HAP-1 (cell line): Measurements from ENCODE around the gene REEP6.
A peak's percentile ranks its signal among the peaks of the same experiment; 100 is the strongest.
"Not testable (repeated sequence)": the region's sequence is repeated elsewhere in the genome, so short reads cannot be mapped to it uniquely, and the experiment has no call there.

ENCODE experiments used
- DNase-seq, 2 experiments: peaks; one replicate each; pipeline ENCODE4 v3.0.0-alpha.2; 2016 to 2020; ENCODE audit warnings: low spot score in 2 of 2
- H3K27me3 ChIP-seq: fragments of 250-450 bp; sonication (Bioruptor Pico); 2 replicates; pipeline ENCODE4 v1.5.1; 2020; ENCODE audit warnings: low read depth, mild to moderate bottlenecking, moderate library complexity
- H3K36me3 ChIP-seq: fragments of 250-450 bp; sonication (Bioruptor Pico); replicated peaks from 2 replicates; pipeline ENCODE4 v1.5.1; 2020; ENCODE audit warnings: mild to moderate bottlenecking
- H3K4me1 ChIP-seq: fragments of 250-450 bp; sonication (Bioruptor Pico); 2 replicates; pipeline ENCODE4 v1.5.1; 2020; ENCODE audit warnings: mild to moderate bottlenecking
- H3K4me3 ChIP-seq: fragments of 250-450 bp; sonication (Bioruptor Pico); 2 replicates; pipeline ENCODE4 v1.5.1; 2020; ENCODE audit warnings: mild to moderate bottlenecking, moderate library complexity
- H3K9me3 ChIP-seq: fragments of 250-450 bp; sonication (Bioruptor Pico); 2 replicates; pipeline ENCODE4 v1.5.1; 2020; ENCODE audit warnings: mild to moderate bottlenecking, moderate library complexity
- in situ Hi-C: fragments of 300-500 bp; cut with MboI; formaldehyde crosslinking; loops from 3 replicates; pipeline ENCODE4 v1.14.3; 2020; ENCODE audit warnings: low sequenced_read_pairs, inconsistent platforms, mixed read lengths

REEP6 gene

GRCh38 chr19:1473085-1473851 lies 17.7 kb upstream of the REEP6 start:
- DNase-seq = no peak
- peaks cover 10% of the 10 kb centered on the region for H3K4me1 ChIP-seq
- no peaks in the 10 kb centered on the region for H3K9me3 ChIP-seq
- in situ Hi-C loops = no loop called here
- no peaks in the 10 kb centered on the region for H3K27me3 ChIP-seq
- H3K4me3 ChIP-seq = no peak overlapping the region
- H3K36me3 ChIP-seq = peaks cover 16% of the 10 kb centered on the region

- Histone ChIP-seq H3K27me3 (no peaks in the 10 kb centered on the region), H3K4me1 (peaks cover 10% of the 10 kb centered on the region), H3K36me3 (peaks cover 18% of the 10 kb centered on the region), H3K4me3 (no peak overlapping the region), H3K9me3 (no peaks in the 10 kb centered on the region)
- in situ Hi-C loops = no loop called here
- no peak for DNase-seq
Measured at GRCh38 chr19:1474011-1474764, 16.8 kb upstream of the REEP6 start.

- Histone ChIP-seq H3K27me3 (no peaks in the 10 kb centered on the region), H3K9me3 (no peaks in the 10 kb centered on the region), H3K4me1 (peaks cover 8% of the 10 kb centered on the region), H3K36me3 (peaks cover 18% of the 10 kb centered on the region), H3K4me3 (no peak overlapping the region)
- no peak for DNase-seq
- in situ Hi-C loops = no loop called here
Measured at GRCh38 chr19:1474765-1475351, 16.1 kb upstream of the REEP6 start.

GRCh38 chr19:1475751-1476437 lies 15.1 kb upstream of the REEP6 start:
- no peaks in the 10 kb centered on the region for H3K9me3 ChIP-seq
- peaks cover 3% of the 10 kb centered on the region for H3K4me1 ChIP-seq
- in situ Hi-C loops = no loop called here
- no peak overlapping the region for H3K4me3 ChIP-seq
- H3K36me3 ChIP-seq = peaks cover 18% of the 10 kb centered on the region
- no peaks in the 10 kb centered on the region for H3K27me3 ChIP-seq
- DNase-seq = no peak

DNA sequence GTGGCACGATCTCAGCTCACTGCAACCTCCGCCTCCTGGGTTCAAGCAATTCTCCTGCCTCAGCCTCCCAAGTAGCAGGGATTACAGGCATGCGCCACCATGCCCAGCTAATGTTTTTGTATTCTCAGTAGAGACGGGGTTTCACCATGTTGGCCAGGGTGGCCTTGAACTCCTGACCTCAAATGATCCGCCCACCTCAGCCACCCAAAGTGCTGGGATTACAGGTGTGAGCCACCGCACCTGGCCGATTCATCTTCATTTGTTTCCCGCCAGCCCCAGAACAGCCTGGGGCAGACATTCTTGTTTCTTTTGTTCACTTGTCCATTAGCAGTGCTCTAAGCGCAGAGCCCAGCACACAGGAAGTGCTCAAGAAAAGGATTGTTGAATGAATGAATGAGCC lies 13.9 kb upstream of the REEP6 start:
- H3K9me3 ChIP-seq, H3K27me3 ChIP-seq, DNase-seq, H3K4me3 ChIP-seq, in situ Hi-C loops, H3K4me1 ChIP-seq: not testable (repeated sequence)
- H3K36me3 ChIP-seq = peaks cover 18% of the 10 kb centered on the region

DNA sequence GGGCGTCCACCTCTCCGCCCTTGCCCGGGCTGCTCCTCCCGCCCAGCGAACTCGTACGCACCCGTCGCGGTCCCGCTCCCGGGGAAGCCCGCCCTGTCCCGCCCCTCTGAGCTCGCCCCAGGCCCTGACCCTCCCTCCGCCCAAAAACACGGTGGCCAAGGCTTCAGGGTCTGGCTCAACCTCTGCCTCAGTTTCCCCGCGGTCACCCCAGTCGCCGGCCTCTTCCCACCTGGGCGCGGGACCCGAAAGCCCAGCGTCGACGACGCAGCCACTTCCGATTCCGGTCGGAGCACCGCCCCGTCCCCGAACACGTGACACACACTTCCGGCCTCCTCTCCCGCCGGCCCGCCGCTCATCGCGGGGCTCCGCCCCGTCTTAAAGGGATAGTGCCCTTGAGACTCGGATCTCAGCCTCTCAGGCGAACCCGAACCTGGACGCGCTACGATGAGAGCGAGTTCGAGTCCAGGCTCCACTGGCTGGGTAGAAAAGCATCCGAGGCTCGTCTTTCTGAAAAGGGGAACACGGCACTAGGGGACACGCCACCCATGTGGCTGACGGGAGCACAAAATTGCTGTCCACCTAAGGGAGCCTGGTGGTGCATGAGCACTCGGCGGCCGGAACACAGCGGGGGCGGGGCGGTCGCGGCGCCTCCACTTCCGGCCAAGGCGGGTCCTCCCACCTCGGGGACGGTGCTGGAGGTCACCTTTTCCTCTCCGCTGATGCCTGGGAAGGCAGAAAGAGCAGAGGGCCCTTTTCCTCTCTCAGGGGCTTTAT lies 11.9 kb upstream of the REEP6 start, which contains the start of gene C19orf25:
Gene C19orf25, minus strand, starts transcription at position 282 of the 774 bp plus-strand sequence. CDS start 312 bp downstream, outside the sequence.
- peak; percentile 94 to 97 for DNase-seq
- Histone ChIP-seq H3K27me3 (no peaks in the 10 kb centered on the region), H3K4me1 (no peaks in the 10 kb centered on the region; the same call in 1 of the 2 replicates), H3K4me3 (peak within 1 kb of the TSS; percentile 78), H3K36me3 (peaks cover 18% of the 10 kb centered on the region), H3K9me3 (no peaks in the 10 kb centered on the region)
- in situ Hi-C loops = no loop called here

GRCh38 chr19:1481224-1481892 lies 9.6 kb upstream of the REEP6 start:
- no peaks in the 10 kb centered on the region for H3K9me3 ChIP-seq
- in situ Hi-C loops = no loop called here
- H3K36me3 ChIP-seq = peaks cover 11% of the 10 kb centered on the region
- no peak overlapping the region for H3K4me3 ChIP-seq
- no peaks in the 10 kb centered on the region for H3K27me3 ChIP-seq
- no peaks in the 10 kb centered on the region; the same call in 1 of the 2 replicates for H3K4me1 ChIP-seq
- DNase-seq = no peak

DNA sequence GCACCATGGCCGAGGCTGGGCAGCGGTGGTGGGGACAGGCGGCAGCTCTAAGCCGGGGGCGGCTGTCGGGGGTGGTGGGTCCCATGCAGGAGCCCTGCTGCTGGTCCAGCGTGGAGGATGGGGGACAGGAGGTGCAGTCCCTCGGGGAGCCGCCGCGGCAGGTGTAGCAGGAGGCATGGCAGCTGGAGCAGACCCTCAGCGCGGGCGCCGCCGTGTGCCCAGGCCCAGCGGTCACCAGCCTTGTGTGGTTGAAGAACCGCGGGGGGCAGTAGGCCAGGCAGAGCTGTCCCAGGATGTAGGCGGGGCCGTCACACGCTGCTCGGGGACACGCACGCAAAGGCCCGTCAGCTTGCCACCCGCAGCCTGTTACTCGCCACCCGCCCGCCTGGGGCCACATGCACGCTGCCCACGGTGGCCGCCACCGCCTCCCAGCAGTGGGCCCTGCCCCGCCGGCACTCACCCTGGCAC lies 9.1 kb upstream of the REEP6 start:
- DNase-seq = no peak
- H3K9me3 ChIP-seq = no peaks in the 10 kb centered on the region
- H3K36me3 ChIP-seq = peaks cover 8% of the 10 kb centered on the region
- no peak overlapping the region for H3K4me3 ChIP-seq
- no peaks in the 10 kb centered on the region for H3K27me3 ChIP-seq
- in situ Hi-C loops = no loop called here
- H3K4me1 ChIP-seq = no peaks in the 10 kb centered on the region; the same call in 1 of the 2 replicates

DNA sequence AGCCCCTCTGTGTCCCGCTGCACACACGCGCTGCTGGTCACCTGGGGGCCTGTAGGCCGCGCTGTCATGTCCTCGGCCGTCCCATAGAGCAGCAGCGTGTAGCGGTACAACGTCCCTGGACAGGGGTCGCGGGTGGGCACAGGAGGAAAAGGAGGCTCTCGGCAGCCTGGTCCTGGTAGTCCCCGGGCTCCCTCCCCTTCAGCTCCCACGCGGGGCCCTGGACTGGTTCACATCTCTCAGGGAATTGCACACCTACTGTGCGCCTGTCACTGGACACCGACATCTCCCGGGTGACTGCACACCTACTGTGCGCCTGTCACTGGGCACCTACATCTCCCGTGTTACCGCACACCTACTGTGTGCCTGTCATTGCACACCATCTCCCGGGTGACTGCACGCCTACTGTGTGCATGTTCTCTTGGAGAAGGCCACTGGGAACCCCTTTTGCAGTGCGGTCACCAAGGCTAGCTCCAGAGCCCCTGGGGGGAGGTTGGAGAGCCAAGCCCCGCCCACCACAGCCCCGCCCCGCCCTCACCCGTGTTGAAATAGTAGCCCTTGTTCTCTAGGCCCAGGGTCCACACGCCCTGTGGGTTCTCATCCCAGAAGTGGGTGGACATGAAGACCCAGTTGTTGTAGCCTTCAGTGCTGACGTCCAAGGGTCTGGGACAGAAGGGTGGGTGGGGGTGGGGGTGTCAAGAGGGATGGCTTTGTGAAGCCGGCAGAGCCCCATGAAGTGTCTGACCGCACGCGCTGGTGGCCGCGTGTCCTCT lies 8.4 kb upstream of the REEP6 start:
- H3K27me3 ChIP-seq = no peaks in the 10 kb centered on the region
- peaks cover 3% of the 10 kb centered on the region for H3K36me3 ChIP-seq
- no peaks in the 10 kb centered on the region; the same call in 1 of the 2 replicates for H3K4me1 ChIP-seq
- H3K9me3 ChIP-seq = no peaks in the 10 kb centered on the region
- DNase-seq = peak in 1 of 2 experiments; percentile 54
- H3K4me3 ChIP-seq = no peak overlapping the region
- in situ Hi-C loops = no loop called here

DNA sequence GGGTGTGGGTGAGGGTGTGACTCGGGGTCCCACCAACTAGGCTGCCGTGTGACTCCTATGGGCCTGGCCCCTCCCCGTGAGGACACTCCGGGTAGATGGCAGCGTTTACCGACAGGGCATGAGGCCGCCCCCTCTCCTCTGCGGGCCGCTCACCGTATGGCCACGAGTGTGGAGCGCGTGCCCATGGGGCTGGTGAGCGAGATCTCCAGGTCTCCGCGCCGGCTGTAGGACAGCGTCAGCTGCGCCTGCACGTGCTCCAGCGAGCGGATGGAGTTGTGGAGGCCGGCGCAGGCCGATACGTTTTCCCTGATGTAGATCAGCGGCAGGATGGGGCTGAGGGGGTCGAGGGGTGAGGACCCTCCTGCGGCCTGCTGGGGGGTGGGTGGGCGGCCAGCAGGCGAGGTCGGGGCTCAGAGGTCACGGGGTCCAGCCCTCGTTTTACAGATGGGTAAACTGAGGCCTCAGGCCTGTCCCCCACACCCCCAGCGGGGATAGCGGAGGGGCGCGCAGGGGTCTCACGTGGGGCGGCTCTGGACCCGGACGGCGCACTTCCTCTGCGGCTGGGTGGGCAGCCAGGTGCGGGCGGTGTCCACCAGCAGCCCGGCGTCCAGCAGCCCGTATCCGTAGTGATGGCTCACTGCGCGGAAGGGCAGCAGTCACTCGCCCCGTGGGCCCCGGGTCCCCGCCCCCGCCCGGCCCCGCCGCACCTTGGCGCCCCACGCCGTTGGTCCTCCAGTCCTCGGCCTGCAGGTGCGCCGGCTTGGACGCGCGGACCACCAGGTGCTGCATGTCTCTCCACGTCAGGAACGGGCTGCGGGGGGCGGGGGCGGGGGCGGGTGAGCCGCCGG lies 7.6 kb upstream of the REEP6 start:
- no peaks in the 10 kb centered on the region for H3K27me3 ChIP-seq
- peaks cover 3% of the 10 kb centered on the region; the same call in 1 of the 2 replicates for H3K36me3 ChIP-seq
- no peaks in the 10 kb centered on the region for H3K9me3 ChIP-seq
- H3K4me3 ChIP-seq = no peak overlapping the region
- in situ Hi-C loops = no loop called here
- no peaks in the 10 kb centered on the region; the same call in 1 of the 2 replicates for H3K4me1 ChIP-seq
- no peak for DNase-seq

GRCh38 chr19:1483979-1484428 lies 7.0 kb upstream of the REEP6 start:
- in situ Hi-C loops = no loop called here
- H3K36me3 ChIP-seq = no peaks in the 10 kb centered on the region
- H3K27me3 ChIP-seq = no peaks in the 10 kb centered on the region
- DNase-seq = no peak
- no peaks in the 10 kb centered on the region for H3K9me3 ChIP-seq
- H3K4me3 ChIP-seq = no peak overlapping the region
- no peaks in the 10 kb centered on the region; the same call in 1 of the 2 replicates for H3K4me1 ChIP-seq
